Cardiac muscle cell (in vitro differentiated cells and primary cell): ENCODE results near the gene PMS1. TPM values are rescaled to one million over a fixed set of nuclear protein-coding genes. Genes with fewer than 3 reads are reported as not detected.

ENCODE experiments used
- DNase-seq, 2 donors: peaks; one replicate each; pipeline versions ENCODE4 v3.0.0 to v3.0.0-alpha.2; 2010 to 2017; ENCODE audit warnings: low read depth in 1 of 2, low spot score in 1 of 2
- H3K27ac ChIP-seq: fragments of 200-600 bp; sonication (generic); 2 replicates; pipeline ENCODE4 v1.5.1; 2016
- H3K27me3 ChIP-seq: fragments of 200-600 bp; sonication (generic); 2 replicates; pipeline ENCODE4 v1.6.0; 2016; ENCODE audit warnings: control low read depth
- H3K36me3 ChIP-seq: fragments of 200-600 bp; sonication (generic); 2 replicates; pipeline ENCODE4 v1.5.1; 2016; ENCODE audit warnings: control low read depth
- H3K4me1 ChIP-seq: fragments of 200-600 bp; sonication (generic); 2 replicates; pipeline ENCODE4 v1.8.1; 2017; ENCODE audit warnings: low read depth, mild to moderate bottlenecking, mixed run types
- H3K4me3 ChIP-seq: fragments of 200-600 bp; sonication (generic); 2 replicates; pipeline ENCODE4 v1.5.1; 2016; ENCODE audit warnings: mild to moderate bottlenecking
- H3K9me3 ChIP-seq: fragments of 200-600 bp; sonication (generic); 2 replicates; pipeline ENCODE4 v1.5.1; 2017; ENCODE audit warnings: low read depth, mild to moderate bottlenecking, control low read depth
- CTCF ChIP-seq: IDR thresholded peaks from 2 replicates; pipeline ENCODE4 v1.5.1; 2012; ENCODE audit warnings: low read depth, mild to moderate bottlenecking, low read length
- polyA plus RNA-seq: library from polyadenylated mRNA; unstranded; fragments of >200 nt; fragmentation: Nextera tagmentation; extraction: Ambion mirVana; gene quantifications from 2 replicates; pipeline ENCODE4 v1.2.1, GENCODE V29; 2016
- total RNA-seq: library from RNA; depleted of rRNA; stranded (reverse); fragments of >200 nt; gene quantifications from 2 replicates; pipeline ENCODE4 v1.2.3, GENCODE V29; 2016

PMS1 gene
- total and polyA plus RNA-seq, 2 experiments from 2014 or later = 16.5 to 23.6 TPM

GRCh38 chr2:189868896-189869295 lies 84.6 kb downstream of the PMS1 start:
- no peak overlapping the region for H3K27ac ChIP-seq

GRCh38 chr2:189870381-189871085 lies 86.3 kb downstream of the PMS1 start:
- no peak for TF ChIP-seq CTCF
- Histone ChIP-seq H3K36me3 (peaks cover 8% of the 10 kb centered on the region), H3K9me3 (no peaks in the 10 kb centered on the region), H3K27ac (no peak overlapping the region), H3K4me3 (no peak overlapping the region), H3K27me3 (no peaks in the 10 kb centered on the region), H3K4me1 (no peaks in the 10 kb centered on the region)
- peak in 1 of 2 donors; percentile 57 for DNase-seq

More at GRCh38 chr2:189868896-189869295, 84.6 kb downstream of the PMS1 start:
- no peak for DNase-seq
- H3K4me1 ChIP-seq = no peaks in the 10 kb centered on the region
- no peak for TF ChIP-seq CTCF
- H3K27me3 ChIP-seq = no peaks in the 10 kb centered on the region
- H3K36me3 ChIP-seq = peaks cover 6% of the 10 kb centered on the region
- no peak overlapping the region for H3K4me3 ChIP-seq
- no peaks in the 10 kb centered on the region for H3K9me3 ChIP-seq

GRCh38 chr2:189873696-189874095 lies 89.4 kb downstream of the PMS1 start:
- H3K27ac ChIP-seq = no peak overlapping the region
- no peaks in the 10 kb centered on the region for H3K9me3 ChIP-seq
- H3K27me3 ChIP-seq = no peaks in the 10 kb centered on the region
- DNase-seq = no peak
- H3K4me3 ChIP-seq = no peak overlapping the region
- H3K4me1 ChIP-seq = no peaks in the 10 kb centered on the region
- H3K36me3 ChIP-seq = peaks cover 12% of the 10 kb centered on the region
- no peak for TF ChIP-seq CTCF

- Histone ChIP-seq H3K4me1 (no peaks in the 10 kb centered on the region), H3K9me3 (no peaks in the 10 kb centered on the region), H3K27me3 (no peaks in the 10 kb centered on the region), H3K27ac (no peak overlapping the region), H3K4me3 (no peak overlapping the region), H3K36me3 (peaks cover 12% of the 10 kb centered on the region)
- TF ChIP-seq CTCF = no peak
- no peak for DNase-seq
Observed at GRCh38 chr2:189874586-189875320, 90.5 kb downstream of the PMS1 start.

- no peak for DNase-seq
- H3K27ac ChIP-seq = no peak overlapping the region
- peaks cover 12% of the 10 kb centered on the region for H3K36me3 ChIP-seq
- no peaks in the 10 kb centered on the region for H3K27me3 ChIP-seq
- H3K4me1 ChIP-seq = no peaks in the 10 kb centered on the region
- TF ChIP-seq CTCF = no peak
- no peak overlapping the region for H3K4me3 ChIP-seq
- no peaks in the 10 kb centered on the region for H3K9me3 ChIP-seq
Observed at GRCh38 chr2:189876271-189876670, 92.0 kb downstream of the PMS1 start.
